ENCODE measurements around the gene DPP10.

- no peak for TF ChIP-seq CTCF (conservative IDR thresholded peaks at IDR 0.05; ENCODE audit: low read length)
- no peak for TF ChIP-seq EZH2phosphoT487 (IDR thresholded peaks at IDR 0.05; ENCODE audit: borderline replicate concordance)
Observed at GRCh38 chr2:115299199-115299598, 856.8 kb downstream of the DPP10 start.
